Measurements from ENCODE around the gene C1QTNF2.

DNA sequence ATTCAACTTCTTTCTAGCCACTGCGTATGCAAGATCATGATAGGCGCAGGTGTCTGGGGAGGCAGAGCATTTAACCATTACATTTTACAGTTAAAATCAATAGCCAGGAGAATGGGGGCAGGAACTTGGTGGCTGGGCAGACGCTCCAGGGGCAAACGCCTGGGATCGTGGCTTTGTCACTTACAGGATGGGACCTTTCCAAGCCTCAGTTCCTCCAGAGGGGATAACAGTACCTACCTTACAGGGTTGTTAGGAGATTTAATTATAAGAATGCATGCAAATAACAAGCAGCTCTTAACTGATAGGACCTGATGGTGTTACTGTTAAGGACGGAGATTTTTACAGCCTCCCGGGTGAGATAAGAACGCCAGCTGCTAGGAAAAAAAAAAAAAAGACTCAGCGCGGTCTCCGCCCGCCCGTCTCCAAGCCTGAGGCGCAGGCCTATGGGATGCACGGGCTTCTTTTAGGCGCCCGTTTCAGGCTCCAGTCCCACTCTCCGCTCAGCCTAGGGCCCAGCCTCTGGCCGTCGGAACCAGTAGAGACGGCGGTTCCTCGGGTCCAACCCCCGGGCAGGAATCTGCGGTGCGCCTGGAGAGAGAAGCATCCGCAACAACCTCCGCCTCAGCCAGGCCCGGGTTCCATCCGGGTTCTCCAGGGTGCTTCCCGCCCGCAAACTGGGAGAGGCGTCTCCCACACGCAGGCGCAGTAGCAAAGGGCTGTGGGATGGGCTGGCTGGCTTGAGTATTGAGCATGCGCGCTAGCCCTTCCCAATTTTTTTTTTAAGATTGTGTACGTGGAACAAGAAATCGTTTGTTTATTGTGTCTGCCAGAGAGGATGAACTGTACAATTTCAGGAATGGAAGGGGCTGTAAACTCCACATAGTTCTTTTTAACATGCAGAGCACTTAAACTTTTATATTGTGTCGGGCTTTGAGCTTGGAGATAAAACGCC lies 29.3 kb upstream of the C1QTNF2 start, which contains the start of gene FAM200C:
- TF ChIP-seq, protein P1, sequence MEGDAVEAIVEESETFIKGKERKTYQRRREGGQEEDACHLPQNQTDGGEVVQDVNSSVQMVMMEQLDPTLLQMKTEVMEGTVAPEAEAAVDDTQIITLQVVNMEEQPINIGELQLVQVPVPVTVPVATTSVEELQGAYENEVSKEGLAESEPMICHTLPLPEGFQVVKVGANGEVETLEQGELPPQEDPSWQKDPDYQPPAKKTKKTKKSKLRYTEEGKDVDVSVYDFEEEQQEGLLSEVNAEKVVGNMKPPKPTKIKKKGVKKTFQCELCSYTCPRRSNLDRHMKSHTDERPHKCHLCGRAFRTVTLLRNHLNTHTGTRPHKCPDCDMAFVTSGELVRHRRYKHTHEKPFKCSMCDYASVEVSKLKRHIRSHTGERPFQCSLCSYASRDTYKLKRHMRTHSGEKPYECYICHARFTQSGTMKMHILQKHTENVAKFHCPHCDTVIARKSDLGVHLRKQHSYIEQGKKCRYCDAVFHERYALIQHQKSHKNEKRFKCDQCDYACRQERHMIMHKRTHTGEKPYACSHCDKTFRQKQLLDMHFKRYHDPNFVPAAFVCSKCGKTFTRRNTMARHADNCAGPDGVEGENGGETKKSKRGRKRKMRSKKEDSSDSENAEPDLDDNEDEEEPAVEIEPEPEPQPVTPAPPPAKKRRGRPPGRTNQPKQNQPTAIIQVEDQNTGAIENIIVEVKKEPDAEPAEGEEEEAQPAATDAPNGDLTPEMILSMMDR (IDR thresholded peaks at IDR 0.05) = no peak
- peak; percentile 76 to 95 (median 92) for TF ChIP-seq POLR2AphosphoS5 (IDR thresholded peaks at IDR 0.05)

Data from stomach (tissue), 4 donors.